HG03565 (cell line): ENCODE measurements around the gene NBDY.

ENCODE experiments used
- ATAC-seq: cut with Tn5 transposase; IDR thresholded peaks from one replicate; pipeline ENCODE4 v1.9.1; 2021; ENCODE audit warnings: mild to moderate bottlenecking, moderate library complexity; ENCODE audit not compliant: unreplicated experiment

Gene NBDY

GRCh38 chrX:56784666-56785065 is 55.6 kb downstream of the NBDY start:
- no peak for ATAC-seq

GRCh38 chrX:56785442-56785841 is 56.4 kb downstream of the NBDY start:
- no peak for ATAC-seq

GRCh38 chrX:56786889-56787733 is 58.1 kb downstream of the NBDY start:
- ATAC-seq: no peak

- no peak for ATAC-seq
These were observed 58.7 kb downstream of the NBDY start for GRCh38 chrX:56787734-56788152.

GRCh38 chrX:56788229-56788628 is 59.2 kb downstream of the NBDY start:
- ATAC-seq: no peak

GRCh38 chrX:56788717-56789122 is 59.7 kb downstream of the NBDY start:
- no peak for ATAC-seq

- ATAC-seq: no peak
These were observed 60.6 kb downstream of the NBDY start for GRCh38 chrX:56789518-56790070.

- no peak for ATAC-seq
These were observed 61.7 kb downstream of the NBDY start for GRCh38 chrX:56790778-56791177.

GRCh38 chrX:56791456-56791855 is 62.4 kb downstream of the NBDY start:
- ATAC-seq: no peak

GRCh38 chrX:56792270-56793111 is 63.4 kb downstream of the NBDY start:
- no peak for ATAC-seq

- ATAC-seq: no peak
These were observed 64.0 kb downstream of the NBDY start for GRCh38 chrX:56793112-56793430.

- no peak for ATAC-seq
These were observed 64.7 kb downstream of the NBDY start for GRCh38 chrX:56793521-56794320.

GRCh38 chrX:56794404-56795230 is 65.6 kb downstream of the NBDY start:
- no peak for ATAC-seq

- no peak for ATAC-seq
These were observed 66.3 kb downstream of the NBDY start for GRCh38 chrX:56795309-56795868.

- ATAC-seq: no peak
These were observed 67.8 kb downstream of the NBDY start for GRCh38 chrX:56796641-56797395.

- ATAC-seq: no peak
These were observed 68.7 kb downstream of the NBDY start for GRCh38 chrX:56797574-56798338.

GRCh38 chrX:56798339-56798711 is 69.3 kb downstream of the NBDY start:
- no peak for ATAC-seq
